HEK293 (cell line): ENCODE measurements around the gene PPP1R14B.

ENCODE experiments used
- BCL6B ChIP-seq: fragments of 450-650 bp; formaldehyde crosslinking; IDR thresholded peaks from 2 replicates; pipeline ENCODE4 v1.5.1; 2017; ENCODE audit warnings: missing biosample characterization, missing genetic modification characterization
- CTCF ChIP-seq: fragments of 450-650 bp; formaldehyde crosslinking; IDR thresholded peaks from 2 replicates; pipeline ENCODE4 v1.5.1; 2016; ENCODE audit warnings: missing biosample characterization, missing genetic modification characterization
- SP2 ChIP-seq: fragments of 450-650 bp; formaldehyde crosslinking; IDR thresholded peaks from 2 replicates; pipeline ENCODE4 v1.5.1; 2016; ENCODE audit warnings: missing biosample characterization, missing genetic modification characterization
- ZEB2 ChIP-seq: fragments of 450-650 bp; formaldehyde crosslinking; IDR thresholded peaks from 2 replicates; pipeline ENCODE4 v1.5.1; 2016; ENCODE audit warnings: missing biosample characterization, missing genetic modification characterization
- ZFP3 ChIP-seq: fragments of 450-650 bp; formaldehyde crosslinking; IDR thresholded peaks from 2 replicates; pipeline ENCODE4 v1.5.1; 2016; ENCODE audit warnings: low read depth, missing biosample characterization, missing genetic modification characterization
- ZNF274 ChIP-seq, 2 experiments: fragments of 200-500 bp in 1 of 2; fragments of 450-650 bp in 1 of 2; sonication (Bioruptor generic) in 1 of 2; formaldehyde crosslinking in 1 of 2; IDR thresholded peaks; 2 replicates each; pipeline versions ENCODE4 v1.5.1 to v1.6.1; 2014 to 2016; ENCODE audit warnings: borderline replicate concordance in 1 of 2, inconsistent platforms in 1 of 2, low read length in 1 of 2, missing biosample characterization in 1 of 2, missing genetic modification characterization in 1 of 2
- ZNF311 ChIP-seq: fragments of 450-650 bp; formaldehyde crosslinking; IDR thresholded peaks from 2 replicates; pipeline ENCODE4 v1.5.1; 2017; ENCODE audit warnings: missing biosample characterization, missing genetic modification characterization, borderline replicate concordance
- ZNF350 ChIP-seq: fragments of 450-650 bp; formaldehyde crosslinking; IDR thresholded peaks from 2 replicates; pipeline ENCODE4 v1.5.0; 2017; ENCODE audit warnings: missing biosample characterization, mild to moderate bottlenecking, missing genetic modification characterization
- ZNF366 ChIP-seq: fragments of 450-650 bp; formaldehyde crosslinking; conservative IDR thresholded peaks from 2 replicates; pipeline ENCODE4 v1.5.1; 2016; ENCODE audit warnings: missing biosample characterization, missing genetic modification characterization
- ZNF488 ChIP-seq: fragments of 450-650 bp; formaldehyde crosslinking; IDR thresholded peaks from 2 replicates; pipeline ENCODE4 v1.5.1; 2016; ENCODE audit warnings: missing biosample characterization, missing genetic modification characterization
- ZNF501 ChIP-seq: fragments of 450-650 bp; formaldehyde crosslinking; IDR thresholded peaks from 2 replicates; pipeline ENCODE4 v1.5.1; 2016; ENCODE audit warnings: missing biosample characterization, missing genetic modification characterization
- ZNF629 ChIP-seq: fragments of 450-650 bp; formaldehyde crosslinking; IDR thresholded peaks from 2 replicates; pipeline ENCODE4 v1.5.1; 2017; ENCODE audit warnings: missing biosample characterization, missing genetic modification characterization
- ZNF660 ChIP-seq: fragments of 450-650 bp; IDR thresholded peaks from 2 replicates; pipeline ENCODE4 v1.5.1; 2018; ENCODE audit warnings: missing biosample characterization, mild to moderate bottlenecking, missing genetic modification characterization

DNA sequence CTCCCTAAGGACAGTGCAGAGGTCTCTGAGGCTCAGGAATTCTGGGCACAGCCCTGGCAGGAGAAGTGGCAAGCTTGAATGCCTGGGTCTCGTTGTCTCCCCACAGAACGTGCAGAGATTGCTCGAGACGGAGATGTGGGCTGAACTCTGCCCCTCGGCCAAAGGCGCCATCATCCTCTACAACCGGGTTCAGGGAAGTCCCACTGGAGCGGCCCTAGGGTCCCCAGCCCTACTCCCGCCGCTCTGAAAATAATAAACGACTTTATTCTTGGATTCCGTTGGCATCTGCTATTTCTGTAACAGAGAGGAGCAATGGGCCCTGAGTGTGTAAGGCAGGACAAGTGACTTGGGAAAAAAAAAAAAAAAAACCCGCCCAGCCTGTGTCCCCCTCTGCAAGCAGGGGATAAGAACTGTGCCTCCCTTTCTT lies 17.0 kb downstream of the PPP1R14B start:
- no peak for TF ChIP-seq ZNF488 (tag by site-specific recombination)
- TF ChIP-seq ZNF311 (tag by site-specific recombination) = no peak
- no peak for TF ChIP-seq ZEB2 (tag by site-specific recombination)
- TF ChIP-seq ZNF660 (tag by site-specific recombination) = no peak
- no peak for TF ChIP-seq CTCF
- TF ChIP-seq ZNF629 (tag by site-specific recombination) = no peak
- TF ChIP-seq ZFP3 (tag by site-specific recombination) = no peak
- TF ChIP-seq SP2 (tag by site-specific recombination) = no peak
- no peak for TF ChIP-seq ZNF350 (tag by site-specific recombination)
- TF ChIP-seq BCL6B (tag by site-specific recombination) = no peak
- TF ChIP-seq ZNF366 (tag by site-specific recombination) = no peak
- no peak for TF ChIP-seq ZNF274 (IDR thresholded peaks at IDR 0.05; ENCODE audit: low read length)
- TF ChIP-seq ZNF274 (tag by site-specific recombination; IDR thresholded peaks at IDR 0.05; ENCODE audit: borderline replicate concordance) = no peak
- TF ChIP-seq ZNF501 (tag by site-specific recombination) = no peak
